Neutrophil (primary cell): ENCODE data around the gene ASB7.

Experiments
- H3K27ac ChIP-seq: fragments of 200-600 bp; sonication (generic); 2 replicates; pipeline ENCODE4 v1.5.1; 2016; ENCODE audit warnings: mild to moderate bottlenecking, moderate library complexity
- H3K27me3 ChIP-seq: fragments of 200-600 bp; sonication (generic); 2 replicates; pipeline ENCODE4 v1.6.0; 2016; ENCODE audit warnings: mild to moderate bottlenecking
- H3K36me3 ChIP-seq: fragments of 200-600 bp; sonication (generic); 2 replicates; pipeline ENCODE4 v1.5.1; 2017
- H3K4me1 ChIP-seq, 2 experiments: fragments of 200-600 bp in 1 of 2; sonication (generic) in 1 of 2; 1 replicate in 1 of 2; 2 replicates in 1 of 2; pipeline versions ENCODE4 v1.5.1 to v1.6.1; 2013 to 2016; ENCODE audit warnings: low read depth in 1 of 2, low read length in 1 of 2, mild to moderate bottlenecking in 1 of 2, moderate library complexity in 1 of 2; ENCODE audit not compliant: control insufficient read depth in 1 of 2, insufficient read depth in 1 of 2
- H3K4me3 ChIP-seq, 2 experiments: fragments of 200-600 bp in 1 of 2; sonication (generic) in 1 of 2; 1 replicate in 1 of 2; 2 replicates in 1 of 2; pipeline ENCODE4 v1.5.1; 2013 to 2016; ENCODE audit warnings: low read depth in 1 of 2, low read length in 1 of 2, mild to moderate bottlenecking in 1 of 2, moderate library complexity in 1 of 2
- H3K9me3 ChIP-seq: fragments of 200-600 bp; sonication (generic); 2 replicates; pipeline ENCODE4 v1.5.1; 2016
- CTCF ChIP-seq: fragments of 200-600 bp; sonication (generic); IDR thresholded peaks from 2 replicates; pipeline ENCODE4 v1.5.1; 2016; ENCODE audit warnings: antibody characterized with exemption

The ASB7 gene

GRCh38 chr15:100680726-100681125 lies 78.3 kb downstream of the ASB7 start:
- Histone ChIP-seq H3K9me3 (no peaks in the 10 kb centered on the region), H3K4me3 (no peak overlapping the region), H3K27me3 (peaks cover 7% of the 10 kb centered on the region), H3K27ac (no peak overlapping the region), H3K4me1 (peaks cover 24 to 25% of the 10 kb centered on the region in 2 experiments), H3K36me3 (no peaks in the 10 kb centered on the region)
- no peak for TF ChIP-seq CTCF

GRCh38 chr15:100681335-100681746 lies 79.0 kb downstream of the ASB7 start:
- Histone ChIP-seq H3K4me1 (peaks cover 24 to 25% of the 10 kb centered on the region in 2 experiments), H3K9me3 (no peaks in the 10 kb centered on the region), H3K4me3 (no peak overlapping the region), H3K27me3 (peaks cover 10% of the 10 kb centered on the region), H3K27ac (peak overlapping the region; percentile 29), H3K36me3 (no peaks in the 10 kb centered on the region)
- TF ChIP-seq CTCF: no peak

- Histone ChIP-seq H3K36me3 (no peaks in the 10 kb centered on the region), H3K27ac (no peak overlapping the region), H3K27me3 (peaks cover 17% of the 10 kb centered on the region), H3K4me1 (peaks cover 24 to 25% of the 10 kb centered on the region in 2 experiments), H3K9me3 (no peaks in the 10 kb centered on the region), H3K4me3 (no peak overlapping the region)
- TF ChIP-seq CTCF: no peak
These were observed 80.1 kb downstream of the ASB7 start for GRCh38 chr15:100682468-100682867.

- no peak for TF ChIP-seq CTCF
- Histone ChIP-seq H3K27me3 (peaks cover 22% of the 10 kb centered on the region), H3K9me3 (no peaks in the 10 kb centered on the region), H3K4me1 (peaks cover 24 to 25% of the 10 kb centered on the region in 2 experiments), H3K36me3 (no peaks in the 10 kb centered on the region), H3K4me3 (no peak overlapping the region), H3K27ac (no peak overlapping the region)
These were observed 81.0 kb downstream of the ASB7 start for GRCh38 chr15:100683434-100683833.

GRCh38 chr15:100684591-100684990 lies 82.2 kb downstream of the ASB7 start:
- Histone ChIP-seq H3K27ac (no peak overlapping the region), H3K9me3 (no peaks in the 10 kb centered on the region), H3K4me3 (no peak overlapping the region), H3K36me3 (no peaks in the 10 kb centered on the region), H3K4me1 (peaks cover 24 to 25% of the 10 kb centered on the region in 2 experiments), H3K27me3 (peaks cover 24% of the 10 kb centered on the region)
- TF ChIP-seq CTCF: no peak
